GM23338 (cell line): ENCODE results near the gene ZNF185. TPM values are rescaled to one million over a fixed set of nuclear protein-coding genes. Genes with fewer than 3 reads are reported as not detected.
A peak's percentile ranks its signal among the peaks of the same experiment; 100 is the strongest.

Source experiments
- ATAC-seq: fragments of 200-7000 bp; cut with Tn5 transposase; 3 replicates; pipeline ENCODE4 v1.9.1; 2020
- DNase-seq: peaks from one replicate; pipeline ENCODE4 v3.0.0-alpha.2; 2015; ENCODE audit warnings: low spot score
- H2AFZ ChIP-seq: fragments of 200-600 bp; sonication (generic); 2 replicates; pipeline ENCODE4 v1.8.0; 2016; ENCODE audit warnings: antibody characterized with exemption, mild to moderate bottlenecking, moderate library complexity
- H3F3A ChIP-seq: fragments of 200-600 bp; sonication (generic); replicated peaks from 2 replicates; pipeline ENCODE4 v1.8.0; 2017; ENCODE audit warnings: antibody characterized with exemption, mixed run types, low read depth
- H3K27ac ChIP-seq: fragments of 200-600 bp; sonication (generic); 2 replicates; pipeline ENCODE4 v1.6.1; 2016; ENCODE audit warnings: low read depth
- H3K27me3 ChIP-seq: fragments of 200-600 bp; sonication (generic); 2 replicates; pipeline ENCODE4 v1.8.0; 2016; ENCODE audit warnings: mild to moderate bottlenecking, mixed run types, moderate library complexity; ENCODE audit not compliant: insufficient read depth
- H3K36me3 ChIP-seq: fragments of 200-600 bp; sonication (generic); 2 replicates; pipeline ENCODE4 v1.8.0; 2016; ENCODE audit warnings: mild to moderate bottlenecking; ENCODE audit not compliant: insufficient read depth
- H3K4me1 ChIP-seq: fragments of 200-600 bp; sonication (generic); 2 replicates; pipeline ENCODE4 v1.8.0; 2016; ENCODE audit warnings: mild to moderate bottlenecking, moderate library complexity; ENCODE audit not compliant: insufficient read depth
- H3K4me2 ChIP-seq: fragments of 200-600 bp; sonication (generic); 2 replicates; pipeline ENCODE4 v1.7.1; 2017; ENCODE audit warnings: mixed run types
- H3K4me3 ChIP-seq: fragments of 200-600 bp; sonication (generic); 2 replicates; pipeline ENCODE4 v1.6.1; 2016; ENCODE audit warnings: mixed run types
- H3K79me2 ChIP-seq: fragments of 200-600 bp; sonication (generic); replicated peaks from 2 replicates; pipeline ENCODE4 v1.8.0; 2017; ENCODE audit warnings: mild to moderate bottlenecking; ENCODE audit not compliant: insufficient read depth
- H3K9me2 ChIP-seq: fragments of 200-600 bp; sonication (generic); 2 replicates; pipeline ENCODE4 v1.8.0; 2017; ENCODE audit not compliant: insufficient read depth
- H4K20me1 ChIP-seq: fragments of 200-600 bp; sonication (generic); replicated peaks from 2 replicates; pipeline ENCODE4 v1.8.0; 2017; ENCODE audit warnings: mild to moderate bottlenecking; ENCODE audit not compliant: insufficient read depth
- H3K27ac Mint-ChIP-seq: 2 replicates; pipeline ENCODE4 v1.8.0; 2020; ENCODE audit warnings: inconsistent platforms, mild to moderate bottlenecking, moderate library complexity, mixed read lengths
- H3K27me3 Mint-ChIP-seq: 3 replicates; pipeline ENCODE4 v1.8.0; 2022; ENCODE audit warnings: low read depth, mild to moderate bottlenecking, moderate library complexity, mixed read lengths, inconsistent platforms; ENCODE audit not compliant: insufficient read depth, poor library complexity
- H3K36me3 Mint-ChIP-seq: 3 replicates; pipeline ENCODE4 v1.8.0; 2021; ENCODE audit warnings: low read depth, mild to moderate bottlenecking, inconsistent platforms, moderate library complexity, mixed read lengths
- H3K4me1 Mint-ChIP-seq: 3 replicates; pipeline ENCODE4 v1.8.0; 2020; ENCODE audit warnings: mild to moderate bottlenecking, inconsistent platforms, mixed read lengths
- H3K4me3 Mint-ChIP-seq: 3 replicates; pipeline ENCODE4 v1.8.0; 2021; ENCODE audit warnings: moderate library complexity, mild to moderate bottlenecking, inconsistent platforms, mixed read lengths
- H3K9me3 Mint-ChIP-seq: 3 replicates; pipeline ENCODE4 v1.8.0; 2020; ENCODE audit warnings: moderate library complexity, mild to moderate bottlenecking, inconsistent platforms, mixed read lengths
- CTCF ChIP-seq, 2 experiments: fragments of 200-600 bp in 1 of 2; sonication (generic) in 1 of 2; conservative IDR thresholded peaks; 2 replicates each; pipeline versions ENCODE4 v1.5.1 to v1.6.1; 2016 to 2017; ENCODE audit warnings: antibody characterized with exemption in 2 of 2, low read depth in 2 of 2, mild to moderate bottlenecking in 2 of 2, moderate library complexity in 1 of 2
- EZH2 ChIP-seq: fragments of 200-600 bp; sonication (generic); IDR thresholded peaks from one replicate; pipeline ENCODE4 v1.8.0; 2017; ENCODE audit warnings: antibody characterized with exemption, mild to moderate bottlenecking, low read depth; ENCODE audit not compliant: unreplicated experiment
- EZH2phosphoT487 ChIP-seq: fragments of 200-600 bp; sonication (generic); IDR thresholded peaks from one replicate; pipeline ENCODE4 v1.8.1; 2018; ENCODE audit warnings: antibody characterized with exemption; ENCODE audit not compliant: unreplicated experiment
- POLR2AphosphoS5 ChIP-seq: IDR thresholded peaks from 2 replicates; pipeline ENCODE4 v1.6.1; 2016; ENCODE audit warnings: antibody characterized with exemption, low read depth
- REST ChIP-seq: IDR thresholded peaks from one replicate; pipeline ENCODE4 v1.6.1; 2018; ENCODE audit warnings: antibody characterized with exemption; ENCODE audit not compliant: unreplicated experiment
- STAT1 ChIP-seq: IDR thresholded peaks from one replicate; pipeline ENCODE4 v1.6.1; 2016; ENCODE audit warnings: antibody characterized with exemption; ENCODE audit not compliant: unreplicated experiment
- ZNF331 ChIP-seq: fragments of 250-450 bp; sonication (Bioruptor Pico); IDR thresholded peaks from 2 replicates; pipeline ENCODE4 v1.5.0; 2020; ENCODE audit warnings: low read depth, mild to moderate bottlenecking, moderate library complexity
- ZNF462 ChIP-seq: fragments of 250-450 bp; sonication (Bioruptor Pico); IDR thresholded peaks from 2 replicates; pipeline ENCODE4 v1.5.0; 2020; ENCODE audit warnings: mild to moderate bottlenecking, moderate library complexity
- polyA plus RNA-seq: library from polyadenylated mRNA; unstranded; fragments of >200 nt; fragmentation: Nextera tagmentation; extraction: Ambion mirVana; gene quantifications from 2 replicates; pipeline ENCODE4 v1.2.1, GENCODE V29; 2016
- total RNA-seq: library from RNA; depleted of rRNA; stranded (reverse); fragments of >200 nt; shearing (Covaris generic); gene quantifications from 2 replicates; pipeline ENCODE4 v1.2.3, GENCODE V29; 2014

Gene ZNF185
- total and polyA plus RNA-seq, 2 experiments from 2014 or later, result 2.9 to 7.8 TPM

GRCh38 chrX:152869972-152870371, 27.9 kb upstream of the ZNF185 start:
- H3K27me3 Mint-ChIP-seq, result peaks cover 5% of the 10 kb centered on the region
- no peaks in the 10 kb centered on the region for H3K27me3 ChIP-seq
- peaks cover 2% of the 10 kb centered on the region; the same call in 2 of the 3 replicates for H3K9me3 Mint-ChIP-seq
- no peaks in the 10 kb centered on the region for H4K20me1 ChIP-seq
- H3F3A ChIP-seq, result no peaks in the 10 kb centered on the region
- H3K36me3 ChIP-seq, result no peaks in the 10 kb centered on the region
- no peak for TF ChIP-seq ZNF331
- peak in 1 of 2 experiments; percentile 57; a peak in 3 of 4 replicates for TF ChIP-seq CTCF (conservative IDR thresholded peaks at IDR 0.05; ENCODE audit: low read depth in 2 of 2)
- TF ChIP-seq EZH2, result no peak
- no peaks in the 10 kb centered on the region for H3K79me2 ChIP-seq
- H3K4me3 ChIP-seq, result no peak overlapping the region
- H3K36me3 Mint-ChIP-seq, result peaks cover 29% of the 10 kb centered on the region
- peak; percentile 61; the same call in 2 of the 3 replicates for ATAC-seq
- H3K27ac Mint-ChIP-seq, result no peak overlapping the region; the same call in 1 of the 2 replicates
- no peak overlapping the region for H3K4me2 ChIP-seq
- H3K27ac ChIP-seq, result no peak overlapping the region
- no peaks in the 10 kb centered on the region for H3K9me2 ChIP-seq
- no peaks in the 10 kb centered on the region for H3K4me1 ChIP-seq
- no peak overlapping the region for H2AFZ ChIP-seq
- H3K4me3 Mint-ChIP-seq, result no peak overlapping the region
- DNase-seq, result peak; percentile 20
- H3K4me1 Mint-ChIP-seq, result peaks cover 11% of the 10 kb centered on the region

- Histone ChIP-seq H3K4me1 (no peaks in the 10 kb centered on the region), H2AFZ (no peak overlapping the region), H3F3A (no peaks in the 10 kb centered on the region), H3K36me3 (no peaks in the 10 kb centered on the region), H3K79me2 (no peaks in the 10 kb centered on the region), H3K4me2 (no peak overlapping the region), H3K27ac (no peak overlapping the region), H4K20me1 (no peaks in the 10 kb centered on the region), H3K27me3 (no peaks in the 10 kb centered on the region), H3K9me2 (no peaks in the 10 kb centered on the region), H3K4me3 (no peak overlapping the region)
- no peak for DNase-seq
- Mint-ChIP-seq H3K9me3 (peaks cover 4% of the 10 kb centered on the region; the same call in 2 of the 3 replicates), H3K4me1 (peaks cover 11% of the 10 kb centered on the region), H3K27me3 (peaks cover 7% of the 10 kb centered on the region), H3K27ac (no peak overlapping the region), H3K4me3 (no peak overlapping the region), H3K36me3 (peaks cover 23% of the 10 kb centered on the region)
- no peak for ATAC-seq
- TF ChIP-seq REST (no peak), POLR2AphosphoS5 (no peak), ZNF462 (CRISPR knock-in tag) (no peak), CTCF (conservative IDR thresholded peaks at IDR 0.05; ENCODE audit: low read depth in 2 of 2) (no peak), STAT1 (no peak), EZH2phosphoT487 (no peak)
Measured at GRCh38 chrX:152871260-152871659, 26.6 kb upstream of the ZNF185 start.
